Prostate gland (tissue), 2 donors: ENCODE data around the gene COL5A1.
"Not testable (repeated sequence)": the region's sequence is repeated elsewhere in the genome, so short reads cannot be mapped to it uniquely, and the experiment has no call there.

Experiments used
- CTCF ChIP-seq, 4 experiments: fragments of 200-600 bp in 2 of 4; fragments of 450-650 bp in 2 of 4; sonication (generic) in 2 of 4; IDR thresholded peaks; 1 replicate in 3 of 4; 2 replicates in 1 of 4; pipeline ENCODE4 v1.5.1; 2016 to 2019; ENCODE audit warnings: antibody characterized with exemption in 4 of 4, mild to moderate bottlenecking in 2 of 4, moderate library complexity in 2 of 4
- POLR2A ChIP-seq: fragments of 450-650 bp; IDR thresholded peaks from one replicate; pipeline ENCODE4 v1.6.1; 2016; ENCODE audit warnings: antibody characterized with exemption, mild to moderate bottlenecking
- POLR2AphosphoS5 ChIP-seq: sonication (generic); formaldehyde crosslinking; IDR thresholded peaks from one replicate; pipeline ENCODE4 v1.6.1; 2017; ENCODE audit warnings: antibody characterized with exemption

GRCh38 chr9:134715536-134715935 is 73.9 kb downstream of the COL5A1 start:
- TF ChIP-seq POLR2A; CTCF (IDR thresholded peaks at IDR 0.05); POLR2AphosphoS5: not testable (repeated sequence)
